Dendritic cell treated with granulocyte-macrophage colony-stimulating factor and Interleukin-4, amounts not matched to agents 40 ng/mL and 50 ng/mL, for 4 days (primary cell): ENCODE measurements around the gene ARID3B.

Source experiments
- H3K27ac Mint-ChIP-seq: one replicate; pipeline ENCODE4 v1.8.0; 2022; ENCODE audit warnings: mild to moderate bottlenecking, mixed read lengths
- H3K27me3 Mint-ChIP-seq: one replicate; pipeline ENCODE4 v1.8.0; 2022; ENCODE audit warnings: mild to moderate bottlenecking, mixed read lengths
- H3K36me3 Mint-ChIP-seq: one replicate; pipeline ENCODE4 v1.8.0; 2022; ENCODE audit warnings: low read depth, mixed read lengths
- H3K4me1 Mint-ChIP-seq: one replicate; pipeline ENCODE4 v1.8.0; 2022; ENCODE audit warnings: low read depth, mixed read lengths
- H3K4me3 Mint-ChIP-seq: one replicate; pipeline ENCODE4 v1.8.0; 2022; ENCODE audit warnings: mild to moderate bottlenecking, moderate library complexity, mixed read lengths
- H3K9me3 Mint-ChIP-seq: one replicate; pipeline ENCODE4 v1.8.0; 2022; ENCODE audit warnings: mixed read lengths
- intact Hi-C: fragments of 100-400 bp; cut with micrococcal nuclease; formaldehyde crosslinking; loops from one replicate; pipeline ENCODE4 v1.15.0; 2022

The ARID3B gene

DNA sequence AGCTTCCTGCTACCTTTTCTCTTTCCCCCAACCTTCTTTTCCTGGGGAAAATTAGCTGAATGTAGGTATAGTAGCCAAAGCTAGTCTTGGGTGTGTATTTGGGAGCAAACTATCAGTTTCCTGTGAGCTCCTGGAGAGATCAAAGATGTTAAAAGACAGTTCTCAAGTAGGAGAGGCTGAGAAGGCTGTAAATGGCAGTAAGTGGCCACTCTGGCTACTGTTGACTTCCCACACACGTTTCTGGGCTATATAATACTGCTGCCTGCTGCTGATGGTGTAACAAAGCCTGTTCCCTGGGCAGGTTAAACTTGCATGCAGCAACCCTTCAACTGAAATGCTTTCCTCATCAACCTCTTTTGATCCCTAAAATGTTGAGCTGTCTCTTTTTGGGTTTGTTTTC lies 27.6 kb downstream of the ARID3B start:
- intact Hi-C loops: no loop called here
- H3K36me3 Mint-ChIP-seq: peaks cover 31% of the 10 kb centered on the region
- H3K27ac Mint-ChIP-seq: no peak overlapping the region
- H3K4me1 Mint-ChIP-seq: peaks cover 9% of the 10 kb centered on the region
- no peaks in the 10 kb centered on the region for H3K27me3 Mint-ChIP-seq
- H3K4me3 Mint-ChIP-seq: no peak overlapping the region
- H3K9me3 Mint-ChIP-seq: no peaks in the 10 kb centered on the region

DNA sequence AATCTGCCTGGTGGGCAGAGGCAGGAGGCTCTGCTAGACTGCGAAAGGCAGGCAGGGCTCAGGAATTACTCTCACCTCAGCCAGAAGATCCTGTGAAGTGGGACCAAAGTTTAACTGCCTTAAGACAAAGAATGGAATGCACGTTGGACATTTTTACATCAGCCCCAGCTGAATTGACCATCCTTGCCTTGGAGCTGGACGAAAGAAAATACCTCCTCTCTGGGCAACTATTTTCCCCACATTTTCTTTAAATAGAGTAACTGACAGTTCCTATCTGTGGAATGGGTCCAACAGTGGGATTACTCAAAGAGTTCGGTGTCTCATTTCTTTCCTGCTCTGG lies 28.7 kb downstream of the ARID3B start:
- no peak overlapping the region for H3K4me3 Mint-ChIP-seq
- no peak overlapping the region for H3K27ac Mint-ChIP-seq

DNA sequence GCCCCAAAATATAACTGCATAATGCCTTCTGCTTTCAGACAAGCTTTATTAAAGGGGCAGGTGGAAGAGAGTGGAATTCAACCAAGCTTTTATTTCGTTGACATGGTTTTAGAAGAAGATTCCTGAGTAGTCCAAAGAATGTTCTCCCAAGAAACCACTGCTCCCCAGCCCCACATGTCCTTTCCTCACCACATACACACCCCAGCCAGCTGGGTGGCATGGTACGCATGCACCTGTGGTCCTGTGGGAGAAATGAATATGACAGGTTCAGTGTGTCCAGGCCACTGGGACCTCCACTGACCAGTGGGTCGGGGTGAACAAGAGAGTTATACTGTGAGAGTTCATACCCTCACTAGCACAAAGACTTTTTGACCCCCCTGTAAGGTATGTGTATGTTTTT lies 30.2 kb downstream of the ARID3B start:
- H3K27me3 Mint-ChIP-seq: no peaks in the 10 kb centered on the region
- intact Hi-C loops: no loop called here
- peaks cover 9% of the 10 kb centered on the region for H3K4me1 Mint-ChIP-seq
- H3K36me3 Mint-ChIP-seq: peaks cover 42% of the 10 kb centered on the region
- no peak overlapping the region for H3K27ac Mint-ChIP-seq
- H3K4me3 Mint-ChIP-seq: no peak overlapping the region
- H3K9me3 Mint-ChIP-seq: no peaks in the 10 kb centered on the region

More for the DNA sequence above, 28.7 kb downstream of the ARID3B start:
- Mint-ChIP-seq H3K27me3 (no peaks in the 10 kb centered on the region), H3K9me3 (no peaks in the 10 kb centered on the region), H3K36me3 (peaks cover 38% of the 10 kb centered on the region), H3K4me1 (peaks cover 9% of the 10 kb centered on the region)
- intact Hi-C loops: no loop called here

DNA sequence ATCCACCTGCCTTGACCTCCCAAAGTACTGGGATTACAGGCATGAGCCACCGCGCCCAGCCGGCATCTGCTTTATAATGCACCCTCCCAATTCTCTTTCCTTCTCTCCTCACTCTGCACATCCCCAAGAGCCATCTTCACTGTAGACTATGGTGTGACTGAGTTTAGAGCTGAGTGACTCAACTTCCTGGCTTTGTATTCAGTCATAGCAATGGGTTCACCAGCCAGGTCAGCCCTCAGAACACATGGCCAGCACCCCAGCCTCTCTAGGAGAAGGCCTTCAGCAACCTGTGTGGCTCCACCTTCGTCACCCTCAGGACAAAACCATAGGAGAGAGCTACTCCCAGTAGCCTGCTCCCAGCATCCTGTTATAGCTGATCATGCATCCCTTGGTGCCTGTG lies 33.0 kb downstream of the ARID3B start:
- no peak overlapping the region for H3K27ac Mint-ChIP-seq

DNA sequence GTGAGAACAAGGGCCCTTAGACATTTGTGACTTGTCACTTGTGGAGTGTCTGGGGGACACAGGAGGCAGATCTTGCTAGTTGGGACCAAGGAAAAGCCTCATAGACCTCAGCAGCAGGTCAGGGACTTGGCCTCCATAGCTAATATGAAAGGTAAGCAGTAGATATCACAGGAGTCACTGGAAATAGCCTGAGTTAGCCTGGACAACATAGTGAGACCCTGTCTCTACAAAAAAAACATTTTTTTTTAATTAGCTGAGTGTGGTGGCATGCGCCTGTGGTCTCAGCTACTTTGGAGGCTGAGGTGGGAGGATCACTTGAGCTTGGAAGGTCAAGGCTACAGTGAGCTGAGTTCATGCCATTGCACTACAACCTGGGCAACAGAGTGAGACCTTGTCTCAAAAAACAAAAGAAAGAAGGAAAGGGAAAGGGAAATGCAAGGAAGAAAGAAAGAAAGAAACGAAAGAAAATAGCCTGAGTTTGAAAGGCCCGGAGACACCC lies 37.5 kb downstream of the ARID3B start:
- Mint-ChIP-seq H3K4me3 (no peak overlapping the region), H3K27me3 (no peaks in the 10 kb centered on the region), H3K4me1 (no peaks in the 10 kb centered on the region), H3K9me3 (no peaks in the 10 kb centered on the region), H3K27ac (no peak overlapping the region), H3K36me3 (peaks cover 56% of the 10 kb centered on the region)
- intact Hi-C loops: no loop called here

More for the DNA sequence above, 33.0 kb downstream of the ARID3B start:
- H3K4me3 Mint-ChIP-seq: no peak overlapping the region
- peaks cover 68% of the 10 kb centered on the region for H3K36me3 Mint-ChIP-seq
- H3K9me3 Mint-ChIP-seq: no peaks in the 10 kb centered on the region
- no peaks in the 10 kb centered on the region for H3K27me3 Mint-ChIP-seq
- intact Hi-C loops: no loop called here
- H3K4me1 Mint-ChIP-seq: no peaks in the 10 kb centered on the region

DNA sequence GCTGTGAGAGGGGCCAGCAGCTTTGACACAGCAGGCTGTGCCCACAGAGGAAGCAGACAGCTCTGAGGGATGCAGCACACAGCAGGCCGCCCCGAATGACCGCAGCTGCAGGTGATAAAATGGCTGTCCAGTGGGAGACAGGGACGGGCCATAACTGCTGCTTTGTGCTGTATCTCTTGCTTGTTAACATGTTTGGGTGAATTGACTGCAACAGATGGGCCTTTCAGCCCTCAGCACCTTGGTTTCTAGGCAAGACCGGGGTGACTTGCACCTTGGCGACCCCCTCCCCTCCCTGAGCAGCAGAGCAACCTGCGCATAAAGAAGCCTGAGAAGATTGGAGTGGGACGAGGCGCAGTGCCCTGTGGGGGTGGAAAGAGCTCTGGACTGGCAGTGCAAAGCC lies 38.0 kb downstream of the ARID3B start:
- H3K27me3 Mint-ChIP-seq: no peaks in the 10 kb centered on the region
- H3K9me3 Mint-ChIP-seq: no peaks in the 10 kb centered on the region
- no peaks in the 10 kb centered on the region for H3K4me1 Mint-ChIP-seq
- H3K27ac Mint-ChIP-seq: no peak overlapping the region
- peaks cover 51% of the 10 kb centered on the region for H3K36me3 Mint-ChIP-seq
- H3K4me3 Mint-ChIP-seq: no peak overlapping the region
- intact Hi-C loops: no loop called here

DNA sequence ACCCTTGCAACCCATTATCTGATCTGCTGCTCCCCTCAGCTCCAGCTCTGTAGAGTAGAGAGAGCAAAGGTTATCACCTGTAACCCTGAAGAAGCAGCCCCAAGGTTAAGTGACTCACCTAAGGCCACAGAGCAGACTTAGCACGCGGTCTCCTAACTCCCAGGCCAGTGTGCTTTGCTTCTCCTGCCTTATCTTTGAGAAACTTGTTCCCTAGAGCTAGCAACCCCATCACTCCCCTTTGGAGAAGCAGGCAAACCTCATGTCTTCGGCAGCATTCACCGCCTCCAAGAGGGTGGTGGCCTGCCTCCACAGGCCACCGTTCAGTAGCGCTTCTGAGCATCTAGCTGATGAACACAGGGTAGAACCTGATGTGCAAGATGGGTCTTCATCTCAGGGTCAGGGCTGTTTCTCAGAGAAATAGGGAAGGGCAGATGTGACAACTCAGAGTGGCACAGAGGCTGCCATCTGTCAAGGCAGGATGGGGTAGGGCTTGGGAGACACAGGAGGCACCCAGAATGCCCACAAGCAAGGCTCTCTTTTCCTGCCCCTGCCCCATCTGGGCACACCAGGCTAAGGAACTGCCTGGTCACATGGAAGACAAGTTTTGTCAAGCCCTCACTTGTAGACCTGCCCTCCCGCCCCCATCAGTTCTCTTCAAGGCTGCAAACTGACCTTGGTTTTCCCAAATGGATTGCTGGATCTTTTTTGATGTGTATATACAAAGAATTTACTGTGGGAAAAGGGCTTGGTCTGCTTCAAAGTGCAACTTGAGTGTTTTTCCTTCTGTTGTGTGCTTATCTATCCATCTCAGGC lies 39.7 kb downstream of the ARID3B start:
- Mint-ChIP-seq H3K9me3 (no peaks in the 10 kb centered on the region), H3K27me3 (no peaks in the 10 kb centered on the region)
- intact Hi-C loops: no loop called here

DNA sequence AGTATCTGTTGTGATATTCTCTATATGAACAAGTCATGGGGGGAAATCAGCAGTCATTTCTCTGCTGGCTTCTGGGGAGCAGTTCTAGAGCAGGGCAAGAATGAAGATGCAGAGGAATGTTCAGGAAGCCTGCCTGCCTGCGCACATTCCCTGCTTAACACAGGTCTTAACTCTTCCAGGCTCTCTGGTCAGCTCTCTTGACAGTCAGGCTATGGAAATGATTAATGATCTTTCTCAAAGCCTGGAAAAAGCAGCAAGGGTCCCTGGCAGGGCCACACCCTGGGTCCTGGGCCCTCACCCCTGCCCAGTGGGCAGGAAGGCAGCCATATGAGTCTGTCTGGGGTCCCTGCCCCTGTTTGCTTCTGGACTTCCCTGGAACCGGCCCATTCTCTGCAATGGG lies 43.2 kb downstream of the ARID3B start:
- H3K4me1 Mint-ChIP-seq: peaks cover 12% of the 10 kb centered on the region
- intact Hi-C loops: no loop called here
- no peaks in the 10 kb centered on the region for H3K9me3 Mint-ChIP-seq
- peaks cover 1% of the 10 kb centered on the region for H3K27me3 Mint-ChIP-seq
- H3K4me3 Mint-ChIP-seq: no peak overlapping the region
- H3K27ac Mint-ChIP-seq: no peak overlapping the region
- H3K36me3 Mint-ChIP-seq: peaks cover 31% of the 10 kb centered on the region

More for the DNA sequence above, 39.7 kb downstream of the ARID3B start:
- Mint-ChIP-seq H3K4me3 (no peak overlapping the region), H3K27ac (no peak overlapping the region), H3K36me3 (peaks cover 45% of the 10 kb centered on the region), H3K4me1 (no peaks in the 10 kb centered on the region)

DNA sequence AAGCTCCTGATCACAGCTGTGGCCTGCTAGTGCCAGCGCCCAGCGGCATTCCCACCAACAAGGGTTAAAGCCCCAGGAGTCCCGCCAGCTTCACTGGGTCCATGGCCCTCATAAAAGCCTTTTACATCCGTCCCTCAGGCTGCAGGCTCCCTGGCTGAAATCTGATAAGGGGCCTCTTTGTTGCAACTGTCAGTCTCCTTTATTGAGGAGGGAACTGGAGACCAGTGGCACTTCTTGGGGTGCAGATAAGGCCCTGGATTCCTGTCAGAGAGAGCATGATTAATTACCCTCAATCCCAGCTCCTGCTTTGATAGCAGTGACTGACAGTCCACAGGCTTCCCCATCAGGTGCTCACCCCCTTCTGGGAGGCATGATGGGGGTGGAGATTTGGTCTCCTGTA lies 43.8 kb downstream of the ARID3B start:
- no peak overlapping the region for H3K27ac Mint-ChIP-seq
- H3K4me1 Mint-ChIP-seq: peaks cover 18% of the 10 kb centered on the region
- peaks cover 1% of the 10 kb centered on the region for H3K27me3 Mint-ChIP-seq
- peaks cover 30% of the 10 kb centered on the region for H3K36me3 Mint-ChIP-seq
- H3K4me3 Mint-ChIP-seq: no peak overlapping the region
- intact Hi-C loops: no loop called here
- H3K9me3 Mint-ChIP-seq: no peaks in the 10 kb centered on the region

DNA sequence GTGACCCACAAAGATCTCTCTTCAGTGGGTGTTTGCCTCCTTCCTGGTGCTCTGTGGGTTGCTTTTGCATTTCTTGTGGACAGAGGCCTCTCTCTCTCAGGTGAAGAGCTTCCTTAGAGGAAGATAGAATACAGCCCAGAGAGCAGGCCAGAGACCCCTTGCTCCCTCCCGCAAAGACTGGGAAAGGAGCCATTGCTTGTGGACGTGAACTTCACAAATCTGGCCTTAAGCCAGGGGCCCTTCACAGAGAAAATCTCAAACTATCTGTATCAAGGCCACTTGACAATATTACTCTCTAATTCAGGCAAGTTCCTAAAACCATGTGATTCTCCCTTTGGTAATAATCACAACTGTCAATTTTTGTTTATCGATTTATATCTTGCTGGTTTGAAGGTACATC lies 44.2 kb downstream of the ARID3B start:
- no peak overlapping the region for H3K4me3 Mint-ChIP-seq
- intact Hi-C loops: no loop called here
- H3K27me3 Mint-ChIP-seq: peaks cover 1% of the 10 kb centered on the region
- H3K9me3 Mint-ChIP-seq: no peaks in the 10 kb centered on the region
- H3K27ac Mint-ChIP-seq: no peak overlapping the region
- H3K4me1 Mint-ChIP-seq: peaks cover 22% of the 10 kb centered on the region
- peaks cover 32% of the 10 kb centered on the region for H3K36me3 Mint-ChIP-seq

DNA sequence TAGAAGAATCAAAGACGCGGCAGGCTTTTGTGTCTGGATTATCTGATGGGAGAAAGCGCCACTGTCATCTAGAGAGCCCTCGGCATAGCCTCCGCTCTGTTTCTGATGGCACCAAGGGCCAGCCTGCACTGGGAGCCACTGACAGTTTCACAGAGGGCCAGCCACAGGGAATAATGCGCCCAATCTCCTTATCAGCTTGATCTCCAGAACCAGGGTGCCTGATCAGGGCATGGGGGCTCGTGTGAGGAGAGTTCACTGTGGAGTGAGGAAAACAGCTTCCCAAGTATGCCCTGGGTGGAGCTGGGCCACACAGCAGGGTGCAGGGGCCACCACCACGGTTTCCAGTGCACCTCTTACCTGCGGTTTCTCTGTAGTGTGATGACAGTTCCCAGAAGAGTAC lies 44.8 kb downstream of the ARID3B start:
- intact Hi-C loops: no loop called here
- H3K9me3 Mint-ChIP-seq: no peaks in the 10 kb centered on the region
- H3K36me3 Mint-ChIP-seq: peaks cover 35% of the 10 kb centered on the region
- H3K27ac Mint-ChIP-seq: no peak overlapping the region
- peaks cover 1% of the 10 kb centered on the region for H3K27me3 Mint-ChIP-seq
- H3K4me1 Mint-ChIP-seq: peaks cover 23% of the 10 kb centered on the region
- no peak overlapping the region for H3K4me3 Mint-ChIP-seq

DNA sequence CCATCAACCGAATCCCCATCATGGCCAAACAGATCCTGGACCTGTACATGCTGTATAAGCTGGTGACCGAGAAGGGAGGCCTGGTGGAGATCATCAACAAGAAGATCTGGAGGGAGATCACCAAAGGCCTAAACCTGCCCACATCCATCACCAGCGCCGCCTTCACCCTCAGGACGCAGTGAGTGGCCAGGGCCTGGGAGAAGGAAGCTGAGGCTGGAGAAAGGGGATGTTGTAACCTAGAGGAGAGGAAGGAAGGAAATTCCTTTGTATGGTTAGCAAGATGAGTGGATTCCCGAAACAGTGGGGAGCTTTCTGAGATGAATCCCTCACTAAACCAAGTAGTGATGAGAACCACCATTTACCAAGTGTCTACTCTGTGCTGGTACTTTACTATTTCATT lies 48.8 kb downstream of the ARID3B start:
- Mint-ChIP-seq H3K9me3 (no peaks in the 10 kb centered on the region), H3K4me3 (no peak overlapping the region), H3K36me3 (peaks cover 69% of the 10 kb centered on the region), H3K27ac (peak overlapping the region; percentile 7), H3K4me1 (peaks cover 23% of the 10 kb centered on the region), H3K27me3 (peaks cover 1% of the 10 kb centered on the region)
- intact Hi-C loops: no loop called here

DNA sequence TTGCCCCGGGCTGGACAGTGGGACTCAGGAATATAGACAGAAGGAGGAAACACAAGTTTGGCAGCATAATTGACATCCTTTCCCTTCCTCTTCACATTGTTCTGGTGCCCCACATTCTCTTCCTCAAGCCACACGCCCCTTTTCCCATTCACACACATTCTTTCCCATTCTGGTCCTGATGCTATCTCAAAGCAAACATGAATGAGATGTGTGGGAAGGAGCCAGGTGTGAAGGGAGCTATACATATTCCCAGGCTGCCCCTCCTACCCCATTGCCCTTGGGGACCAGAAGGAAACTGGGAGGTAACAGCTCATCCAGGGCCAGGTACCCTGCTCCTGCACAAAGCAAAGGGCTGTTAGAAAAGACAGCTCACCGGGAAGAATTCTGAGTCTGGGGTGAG lies 51.2 kb downstream of the ARID3B start:
- Mint-ChIP-seq H3K4me3 (no peak overlapping the region), H3K9me3 (no peaks in the 10 kb centered on the region), H3K36me3 (peaks cover 74% of the 10 kb centered on the region), H3K4me1 (peaks cover 23% of the 10 kb centered on the region), H3K27ac (no peak overlapping the region), H3K27me3 (no peaks in the 10 kb centered on the region)
- intact Hi-C loops: no loop called here

DNA sequence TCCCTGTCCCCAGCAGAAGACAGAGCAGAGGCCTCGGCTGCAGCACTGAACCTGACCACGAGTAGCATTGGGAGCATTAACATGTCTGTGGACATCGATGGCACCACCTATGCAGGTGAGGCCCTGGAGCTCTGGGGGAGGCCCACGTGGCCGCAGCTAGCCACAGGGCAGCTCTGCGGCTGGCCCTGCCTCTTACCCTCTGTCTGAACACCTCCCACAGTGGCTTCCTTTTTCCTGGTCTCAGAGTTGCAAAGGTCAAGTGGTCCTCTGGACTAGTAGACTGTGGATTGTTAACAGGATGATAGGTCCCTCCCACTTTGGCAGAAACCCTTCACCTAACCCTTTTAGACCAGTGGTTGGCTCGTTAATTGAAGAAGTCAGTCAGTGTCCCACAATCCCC lies 52.1 kb downstream of the ARID3B start:
- H3K4me1 Mint-ChIP-seq: peaks cover 31% of the 10 kb centered on the region
- no peaks in the 10 kb centered on the region for H3K27me3 Mint-ChIP-seq
- H3K4me3 Mint-ChIP-seq: no peak overlapping the region
- intact Hi-C loops: no loop called here
- H3K27ac Mint-ChIP-seq: no peak overlapping the region
- no peaks in the 10 kb centered on the region for H3K9me3 Mint-ChIP-seq
- peaks cover 77% of the 10 kb centered on the region for H3K36me3 Mint-ChIP-seq

DNA sequence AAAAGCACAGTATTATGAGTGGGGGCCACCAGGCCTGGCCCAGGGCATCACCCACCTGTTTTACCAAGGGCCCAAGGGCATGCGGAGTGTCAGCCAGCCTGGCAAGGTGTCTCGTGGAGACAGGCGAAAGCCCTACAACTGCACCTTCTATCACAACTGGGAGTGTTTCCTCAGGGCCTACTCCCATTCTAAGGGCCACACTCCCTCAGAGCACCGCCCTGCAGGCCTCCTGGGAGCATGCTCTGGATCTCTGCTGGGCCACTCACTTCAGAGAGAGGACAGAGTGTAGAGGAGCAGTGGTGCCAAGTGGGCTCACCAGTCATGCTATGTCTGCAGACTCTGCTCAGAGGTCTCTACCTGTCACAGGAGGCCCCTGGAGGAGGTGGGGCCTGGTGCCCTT lies 53.4 kb downstream of the ARID3B start:
- no peaks in the 10 kb centered on the region for H3K27me3 Mint-ChIP-seq
- intact Hi-C loops: no loop called here
- H3K4me3 Mint-ChIP-seq: no peak overlapping the region
- peaks cover 90% of the 10 kb centered on the region for H3K36me3 Mint-ChIP-seq
- peaks cover 28% of the 10 kb centered on the region for H3K4me1 Mint-ChIP-seq
- H3K27ac Mint-ChIP-seq: no peak overlapping the region
- H3K9me3 Mint-ChIP-seq: no peaks in the 10 kb centered on the region
